HEK293 (cell line): ENCODE results near the gene BFSP2.

Experiments
- CTCF ChIA-PET: fragments of 350-600 bp; formaldehyde crosslinking; extraction: SDS; loops from one replicate; lab custom pipeline; 2021; ENCODE audit warnings: antibody characterized with exemption; lab: Yijun Ruan, JAX
- POLR2A ChIA-PET: fragments of 300-600 bp; formaldehyde crosslinking; extraction: SDS; loops from one replicate; lab custom pipeline; 2020; ENCODE audit warnings: antibody characterized with exemption, inconsistent platforms; lab: Yijun Ruan, JAX
- H3K27ac ChIP-seq: fragments of 200-500 bp; sonication (Bioruptor generic); 2 replicates; pipeline ENCODE4 v1.5.1; 2014; ENCODE audit warnings: low read depth, low read length, control low read depth, inconsistent platforms; ENCODE audit errors: extremely low read depth
- H3K36me3 ChIP-seq, 2 experiments: fragments of 200-500 bp in 1 of 2; sonication (Bioruptor generic) in 1 of 2; 1 replicate in 1 of 2; 2 replicates in 1 of 2; pipeline ENCODE4 v1.5.1; 2014 to 2017; ENCODE audit warnings: inconsistent platforms in 2 of 2, low read length in 2 of 2; ENCODE audit not compliant: control insufficient read depth in 2 of 2, insufficient read depth in 1 of 2
- H3K4me1 ChIP-seq: fragments of 200-500 bp; sonication (Bioruptor generic); 2 replicates; pipeline ENCODE4 v1.5.1; 2014; ENCODE audit warnings: mild to moderate bottlenecking, low read length, inconsistent platforms; ENCODE audit not compliant: control insufficient read depth, insufficient read depth
- H3K4me3 ChIP-seq: 2 replicates; pipeline ENCODE4 v1.5.1; 2011; ENCODE audit warnings: low read depth, mild to moderate bottlenecking, control low read depth, low read length, moderate library complexity
- H3K9me3 ChIP-seq: fragments of 200-500 bp; sonication (Bioruptor generic); 2 replicates; pipeline ENCODE4 v1.5.1; 2014; ENCODE audit warnings: low read depth, low read length, inconsistent platforms; ENCODE audit not compliant: control insufficient read depth, insufficient read depth
- GLIS2 ChIP-seq: fragments of 450-650 bp; formaldehyde crosslinking; IDR thresholded peaks from 2 replicates; pipeline ENCODE4 v1.5.1; 2016; ENCODE audit warnings: missing biosample characterization, missing genetic modification characterization
- HOXA7 ChIP-seq: sonication (generic); formaldehyde crosslinking; IDR thresholded peaks from 2 replicates; pipeline ENCODE4 v1.8.1; 2022; ENCODE audit warnings: missing genetic modification reagents, borderline replicate concordance
- KLF10 ChIP-seq: fragments of 450-650 bp; IDR thresholded peaks from 2 replicates; pipeline ENCODE4 v1.5.1; 2018; ENCODE audit warnings: missing biosample characterization, mild to moderate bottlenecking, missing genetic modification characterization
- KLF7 ChIP-seq: fragments of 450-650 bp; formaldehyde crosslinking; IDR thresholded peaks from 2 replicates; pipeline ENCODE4 v1.5.1; 2016; ENCODE audit warnings: missing biosample characterization, missing genetic modification characterization, borderline replicate concordance
- OSR2 ChIP-seq: fragments of 450-650 bp; formaldehyde crosslinking; IDR thresholded peaks from 2 replicates; pipeline ENCODE4 v1.5.1; 2016; ENCODE audit warnings: missing biosample characterization, missing genetic modification characterization
- SETDB1 ChIP-seq: IDR thresholded peaks from one replicate; pipeline ENCODE4 v1.6.1; 2017; ENCODE audit warnings: mild to moderate bottlenecking, low read length, moderate library complexity, mixed read lengths; ENCODE audit not compliant: insufficient read length
- TCF7L2 ChIP-seq: IDR thresholded peaks from 2 replicates; pipeline ENCODE4 v1.6.1; 2011; ENCODE audit warnings: low read depth, mild to moderate bottlenecking, inconsistent platforms, low read length, moderate library complexity, borderline replicate concordance
- YY1 ChIP-seq: fragments of 450-650 bp; formaldehyde crosslinking; IDR thresholded peaks from 2 replicates; pipeline ENCODE4 v1.5.1; 2018; ENCODE audit warnings: missing biosample characterization, missing genetic modification characterization
- ZBTB17 ChIP-seq: fragments of 450-650 bp; formaldehyde crosslinking; IDR thresholded peaks from 2 replicates; pipeline ENCODE4 v1.5.1; 2016; ENCODE audit warnings: missing biosample characterization, missing genetic modification characterization
- ZBTB21 ChIP-seq: fragments of 450-650 bp; formaldehyde crosslinking; IDR thresholded peaks from 2 replicates; pipeline ENCODE4 v1.5.1; 2017; ENCODE audit warnings: missing biosample characterization, missing genetic modification characterization
- ZFP69B ChIP-seq: fragments of 450-650 bp; formaldehyde crosslinking; IDR thresholded peaks from 2 replicates; pipeline ENCODE4 v1.5.1; 2016; ENCODE audit warnings: missing biosample characterization, missing genetic modification characterization
- ZIC2 ChIP-seq: fragments of 450-650 bp; formaldehyde crosslinking; IDR thresholded peaks from 2 replicates; pipeline ENCODE4 v1.5.1; 2016; ENCODE audit warnings: missing biosample characterization, missing genetic modification characterization
- ZNF157 ChIP-seq: fragments of 450-650 bp; formaldehyde crosslinking; IDR thresholded peaks from 2 replicates; pipeline ENCODE4 v1.5.1; 2016; ENCODE audit warnings: missing biosample characterization, missing genetic modification characterization
- ZNF248 ChIP-seq: fragments of 450-650 bp; formaldehyde crosslinking; IDR thresholded peaks from 2 replicates; pipeline ENCODE4 v1.5.1; 2017; ENCODE audit warnings: missing biosample characterization, missing genetic modification characterization
- ZNF354C ChIP-seq: fragments of 450-650 bp; formaldehyde crosslinking; IDR thresholded peaks from 2 replicates; pipeline ENCODE4 v1.5.1; 2016; ENCODE audit warnings: missing biosample characterization, missing genetic modification characterization, low read depth, borderline replicate concordance
- ZNF514 ChIP-seq: fragments of 450-650 bp; formaldehyde crosslinking; IDR thresholded peaks from 2 replicates; pipeline ENCODE4 v1.5.1; 2016; ENCODE audit warnings: missing biosample characterization, missing genetic modification characterization
- ZNF530 ChIP-seq: fragments of 450-650 bp; formaldehyde crosslinking; IDR thresholded peaks from 2 replicates; pipeline ENCODE4 v1.5.1; 2016; ENCODE audit warnings: low read depth, missing biosample characterization, missing genetic modification characterization
- ZNF544 ChIP-seq: fragments of 450-650 bp; formaldehyde crosslinking; IDR thresholded peaks from 2 replicates; pipeline ENCODE4 v1.5.0; 2017; ENCODE audit warnings: missing biosample characterization, missing genetic modification characterization
- ZNF548 ChIP-seq: fragments of 450-650 bp; formaldehyde crosslinking; IDR thresholded peaks from 2 replicates; pipeline ENCODE4 v1.5.1; 2016; ENCODE audit warnings: missing biosample characterization, missing genetic modification characterization
- ZNF707 ChIP-seq: fragments of 450-650 bp; formaldehyde crosslinking; IDR thresholded peaks from 2 replicates; pipeline ENCODE4 v1.5.1; 2016; ENCODE audit warnings: missing biosample characterization, missing genetic modification characterization
- ZNF747 ChIP-seq: fragments of 450-650 bp; formaldehyde crosslinking; IDR thresholded peaks from 2 replicates; pipeline ENCODE4 v1.5.1; 2016; ENCODE audit warnings: missing biosample characterization, missing genetic modification characterization
- ZNF785 ChIP-seq: fragments of 450-650 bp; formaldehyde crosslinking; IDR thresholded peaks from 2 replicates; pipeline ENCODE4 v1.5.1; 2016; ENCODE audit warnings: missing biosample characterization, missing genetic modification characterization
- ZSCAN16 ChIP-seq: fragments of 450-650 bp; formaldehyde crosslinking; IDR thresholded peaks from 2 replicates; pipeline ENCODE4 v1.5.1; 2016; ENCODE audit warnings: missing biosample characterization, missing genetic modification characterization
- TF ChIP-seq, protein P1 (sequence below): fragments of 450-650 bp; formaldehyde crosslinking; IDR thresholded peaks from 2 replicates; pipeline ENCODE4 v1.5.0; 2017; ENCODE audit warnings: missing biosample characterization, missing genetic modification characterization, borderline replicate concordance
- TF ChIP-seq, protein P2 (sequence below): fragments of 450-650 bp; formaldehyde crosslinking; IDR thresholded peaks from 2 replicates; pipeline ENCODE4 v1.5.1; 2016; ENCODE audit warnings: missing biosample characterization, missing genetic modification characterization

The BFSP2 gene

DNA sequence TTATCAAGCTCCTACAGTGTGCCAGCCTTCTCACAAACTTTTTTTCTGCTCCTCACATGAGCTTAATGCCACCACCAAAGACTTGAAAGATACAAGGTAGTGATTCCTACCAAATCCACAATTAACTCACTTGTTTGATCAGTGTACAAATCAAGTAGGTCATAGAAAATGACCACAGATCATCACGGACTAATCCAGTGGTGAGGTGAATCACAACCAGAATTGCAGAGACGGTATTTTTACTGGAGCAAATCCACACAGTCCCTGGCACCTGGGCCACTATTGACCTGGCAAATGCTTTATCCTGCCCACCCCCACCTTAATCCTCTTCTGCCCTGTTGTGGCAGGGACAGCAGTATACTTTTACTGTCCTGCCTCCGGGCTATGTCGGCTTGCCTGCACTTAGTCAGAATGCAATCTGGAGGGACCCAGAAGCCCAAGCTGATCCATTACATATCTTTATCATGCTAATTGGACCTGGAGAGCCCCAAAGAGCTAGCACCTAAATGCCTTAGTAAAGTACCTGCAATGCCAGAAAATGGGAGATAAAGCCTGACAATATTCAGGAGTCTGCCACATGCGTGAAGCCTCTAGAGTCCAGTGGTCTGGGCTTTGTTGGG lies 89.7 kb downstream of the BFSP2 start (continued):
- TF ChIP-seq, protein P1, sequence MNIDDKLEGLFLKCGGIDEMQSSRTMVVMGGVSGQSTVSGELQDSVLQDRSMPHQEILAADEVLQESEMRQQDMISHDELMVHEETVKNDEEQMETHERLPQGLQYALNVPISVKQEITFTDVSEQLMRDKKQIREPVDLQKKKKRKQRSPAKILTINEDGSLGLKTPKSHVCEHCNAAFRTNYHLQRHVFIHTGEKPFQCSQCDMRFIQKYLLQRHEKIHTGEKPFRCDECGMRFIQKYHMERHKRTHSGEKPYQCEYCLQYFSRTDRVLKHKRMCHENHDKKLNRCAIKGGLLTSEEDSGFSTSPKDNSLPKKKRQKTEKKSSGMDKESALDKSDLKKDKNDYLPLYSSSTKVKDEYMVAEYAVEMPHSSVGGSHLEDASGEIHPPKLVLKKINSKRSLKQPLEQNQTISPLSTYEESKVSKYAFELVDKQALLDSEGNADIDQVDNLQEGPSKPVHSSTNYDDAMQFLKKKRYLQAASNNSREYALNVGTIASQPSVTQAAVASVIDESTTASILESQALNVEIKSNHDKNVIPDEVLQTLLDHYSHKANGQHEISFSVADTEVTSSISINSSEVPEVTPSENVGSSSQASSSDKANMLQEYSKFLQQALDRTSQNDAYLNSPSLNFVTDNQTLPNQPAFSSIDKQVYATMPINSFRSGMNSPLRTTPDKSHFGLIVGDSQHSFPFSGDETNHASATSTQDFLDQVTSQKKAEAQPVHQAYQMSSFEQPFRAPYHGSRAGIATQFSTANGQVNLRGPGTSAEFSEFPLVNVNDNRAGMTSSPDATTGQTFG (tag by site-specific recombination): no peak
- TF ChIP-seq ZNF157 (tag by site-specific recombination) (peak; percentile 97), SETDB1 (peak; percentile 77), ZNF747 (tag by site-specific recombination) (no peak), ZIC2 (no peak)

DNA sequence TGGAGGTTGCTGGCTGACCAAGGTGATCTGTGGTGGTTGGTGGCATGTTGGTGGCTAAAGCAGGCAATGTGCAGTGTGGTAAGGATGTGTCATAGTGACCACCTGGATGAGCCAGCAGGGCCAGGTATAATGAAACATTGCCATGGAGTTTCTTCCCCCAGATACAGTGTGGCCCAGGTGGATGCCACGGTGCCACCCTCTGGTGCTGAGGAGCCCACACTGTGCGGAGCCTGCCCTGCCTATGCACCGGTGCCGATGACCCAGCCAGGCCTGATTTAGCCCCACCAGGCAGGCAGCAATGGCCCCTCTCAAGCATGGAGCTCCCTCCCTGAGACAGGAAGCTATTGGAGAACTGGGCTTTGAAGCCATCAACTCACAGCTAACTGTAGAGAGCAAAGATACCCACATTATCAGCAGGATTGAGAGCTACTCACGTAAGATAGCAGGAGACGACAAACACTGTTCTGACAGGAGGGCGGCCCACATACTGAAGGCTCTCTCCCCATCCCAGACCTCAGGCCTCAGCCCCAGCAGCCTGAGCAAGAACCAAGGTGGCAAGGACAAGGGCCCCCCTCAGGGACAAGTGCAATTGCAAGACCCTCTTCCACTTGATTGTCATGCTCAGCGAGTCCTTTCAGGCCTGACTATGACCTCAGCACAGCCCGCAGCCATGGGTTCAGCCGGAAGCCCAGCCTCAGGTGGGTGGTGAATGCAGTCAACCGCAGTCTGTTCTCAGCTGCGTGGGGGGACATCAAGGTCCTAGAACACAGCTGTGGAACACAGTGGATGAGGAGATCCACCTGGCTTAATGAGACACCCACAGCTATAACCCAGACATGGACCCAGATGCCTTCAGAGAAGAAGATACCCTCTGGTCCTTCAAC lies 90.9 kb downstream of the BFSP2 start:
- POLR2A ChIA-PET: no interaction called here
- Histone ChIP-seq H3K36me3 (no peaks in the 10 kb centered on the region), H3K9me3 (no peaks in the 10 kb centered on the region), H3K27ac (no peak overlapping the region), H3K4me3 (no peak overlapping the region), H3K4me1 (0 out of 2 replicates have a peak, but pooled peaks cover 4% of the 10 kb centered on the region)
- CTCF ChIA-PET: interaction anchor here (0.6 to 1.2 kb wide), 3 partner anchors 47 to 466 kb away, joined by 3 to 4 read pairs (median 3); no protein-coding TSS in a partner anchor
- TF ChIP-seq ZNF514 (tag by site-specific recombination): no peak
- TF ChIP-seq OSR2 (tag by site-specific recombination): no peak
- no peak for TF ChIP-seq TCF7L2
- no peak for TF ChIP-seq ZNF548
- no peak for TF ChIP-seq ZFP69B (tag by site-specific recombination)
- no peak for TF ChIP-seq ZIC2
- TF ChIP-seq, protein P2, sequence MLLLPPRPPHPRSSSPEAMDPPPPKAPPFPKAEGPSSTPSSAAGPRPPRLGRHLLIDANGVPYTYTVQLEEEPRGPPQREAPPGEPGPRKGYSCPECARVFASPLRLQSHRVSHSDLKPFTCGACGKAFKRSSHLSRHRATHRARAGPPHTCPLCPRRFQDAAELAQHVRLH (tag by site-specific recombination): no peak
- TF ChIP-seq ZNF707 (tag by site-specific recombination): no peak
- TF ChIP-seq HOXA7 (CRISPR knock-in tag): no peak
- no peak for TF ChIP-seq GLIS2

DNA sequence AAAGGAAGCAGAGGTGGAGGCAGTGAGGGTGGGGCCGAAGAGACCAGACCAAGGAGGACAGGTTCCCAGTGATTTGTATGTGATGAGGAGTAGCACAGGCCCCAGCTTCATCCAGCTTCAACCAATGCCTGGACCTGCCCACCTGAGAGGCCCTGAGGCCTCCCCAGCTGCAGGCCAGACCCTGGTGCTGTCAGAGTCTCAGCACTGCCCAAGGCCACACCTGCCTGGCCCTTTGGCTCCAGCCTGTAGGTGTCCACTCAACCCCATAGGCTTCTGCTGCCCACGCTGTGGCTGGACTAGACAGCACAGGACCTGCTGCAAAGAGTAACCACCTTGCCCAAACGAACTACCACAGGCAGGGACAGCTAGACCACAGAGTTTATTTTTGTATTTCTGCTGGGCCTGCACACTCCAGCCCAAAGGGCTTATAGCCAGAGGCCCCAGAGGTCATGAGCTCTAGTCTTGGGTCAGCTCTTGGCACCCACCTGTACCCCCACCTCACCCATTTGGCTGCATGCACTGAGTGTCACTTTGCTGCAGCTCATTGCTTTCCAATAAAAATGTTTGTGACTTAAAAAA lies 91.7 kb downstream of the BFSP2 start:
- no peak overlapping the region for H3K4me3 ChIP-seq
- TF ChIP-seq KLF7 (tag by site-specific recombination): no peak
- TF ChIP-seq ZNF530: no peak
- TF ChIP-seq ZSCAN16 (tag by site-specific recombination): no peak
- no peak for TF ChIP-seq YY1 (tag by site-specific recombination)
- TF ChIP-seq ZBTB17 (tag by site-specific recombination): no peak
- TF ChIP-seq ZNF354C (tag by site-specific recombination): no peak
- TF ChIP-seq KLF10 (tag by site-specific recombination): no peak
- TF ChIP-seq ZNF785 (tag by site-specific recombination): no peak
- no peak for TF ChIP-seq ZBTB21 (tag by site-specific recombination)
- no peak for TF ChIP-seq ZNF544 (tag by site-specific recombination)
- TF ChIP-seq ZNF248 (tag by site-specific recombination): no peak
- no peaks in the 10 kb centered on the region for H3K9me3 ChIP-seq
- ChIA-PET CTCF (interaction anchor here (1.1 kb wide), 1 partner anchor 48 kb away, joined by 3 read pairs; no protein-coding TSS in a partner anchor), POLR2A (no interaction called here)
- H3K36me3 ChIP-seq: no peaks in the 10 kb centered on the region
- H3K4me1 ChIP-seq: 0 out of 2 replicates have a peak, but pooled peaks cover 4% of the 10 kb centered on the region
- H3K27ac ChIP-seq: no peak overlapping the region
